ENCODE results near the gene AUTS2. TPM values are rescaled to one million over a fixed set of nuclear protein-coding genes. Genes with fewer than 3 reads are reported as not detected.
A peak's percentile ranks its signal among the peaks of the same experiment; 100 is the strongest.

Gene AUTS2
- total and polyA plus RNA-seq, 10 of the 15 experiments (the other 5 are each of a cell fraction or from before 2014, with no cell fraction given) = 6.4 to 55.6 (median 21.6) TPM

DNA sequence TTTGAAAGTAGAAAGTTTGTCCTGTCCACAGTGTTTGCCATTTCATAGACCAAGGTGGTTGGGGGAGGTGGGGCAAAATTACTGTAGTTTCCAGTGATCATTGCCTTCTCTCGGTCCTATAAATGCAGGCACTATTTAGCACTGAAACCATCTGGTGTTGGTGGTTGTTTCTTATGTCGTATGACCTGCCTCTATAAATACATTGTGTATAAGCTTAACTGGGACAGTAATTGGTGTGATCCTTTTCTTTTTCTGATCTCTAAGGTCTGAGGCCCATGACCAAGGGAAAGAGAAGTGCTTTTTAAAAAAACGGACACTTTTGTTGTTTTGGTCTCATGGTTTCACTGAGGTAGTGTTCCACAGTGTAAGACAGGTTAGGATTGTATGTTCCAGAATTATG, 63.1 kb downstream of the AUTS2 start:
- no peaks in the 10 kb centered on the region for H4K20me1 ChIP-seq (ENCODE audit: control insufficient read depth, insufficient read depth)
- ATAC-seq = peak; percentile 76
- H3K27ac ChIP-seq (ENCODE audit: control insufficient read depth, insufficient read depth) = no peak overlapping the region
- ChIA-PET CTCF (no interaction called here), SMC1A (ENCODE audit: uncharacterized antibody, unreplicated experiment) (interaction anchor here (0.6 to 8.5 kb wide), 10 partner anchors 9 to 287 kb away, joined by 3 to 103 read pairs (median 33); no protein-coding TSS in a partner anchor), POLR2A (interaction anchor here (0.6 kb wide), 1 partner anchor 12 kb away, joined by 3 read pairs; no protein-coding TSS in a partner anchor), RAD21 (ENCODE audit: unreplicated experiment) (interaction anchor here (0.7 to 5.2 kb wide), 9 partner anchors 7 to 102 kb away, joined by 3 to 42 read pairs (median 4); no protein-coding TSS in a partner anchor)
- no TSS peak for BruUV-seq (replicated peaks)
- H3K36me3 ChIP-seq (ENCODE audit: control insufficient read depth in 2 of 2, insufficient read depth in 2 of 2, low read length in 1 of 2) = no peaks in the 10 kb centered on the region
- no peak overlapping the region for H3K4me3 ChIP-seq
- peaks cover 26% of the 10 kb centered on the region for H3K4me1 ChIP-seq (ENCODE audit: control insufficient read depth, insufficient read depth, low read length)
- intact Hi-C loops (cut with micrococcal nuclease; ENCODE audit: unreplicated experiment) = no loop called here
- no peaks in the 10 kb centered on the region; the same call in 2 of the 3 replicates for H3K9me3 ChIP-seq (replicated peaks; ENCODE audit: control insufficient read depth, insufficient read depth, low read length)
- no peak overlapping the region for H3K9ac ChIP-seq (ENCODE audit: control insufficient read depth, insufficient read depth, low read length)
- no peak overlapping the region for H2AFZ ChIP-seq (ENCODE audit: control insufficient read depth, low read depth, low read length)
- H3K27me3 ChIP-seq (replicated peaks in 1 of 2; ENCODE audit: control insufficient read depth in 2 of 2, insufficient read depth in 2 of 2, low read length in 1 of 2) = no peaks in the 10 kb centered on the region
- H3K79me2 ChIP-seq (ENCODE audit: control insufficient read depth, insufficient read depth, low read length) = peaks cover 17% of the 10 kb centered on the region
- no peak for DNase-seq (ENCODE audit: low read depth, low spot score)
- FAIRE-seq = peak; percentile 59
- WGBS (ENCODE audit: insufficient coverage, insufficient replicate concordance, low lambda C conversion rate, missing lambda C conversion rate) = 4% methylated on average over 3 of the region's 3 CpGs
- peak overlapping the region; percentile 73 for H3K4me2 ChIP-seq (ENCODE audit: control insufficient read depth, insufficient read depth)
- in situ Hi-C loops (cut with MboI) = no loop called here
- peak; percentile 85 for TF ChIP-seq ATF7 (IDR thresholded peaks at IDR 0.05; ENCODE audit: low read depth)
- TF ChIP-seq TBL1XR1 (IDR thresholded peaks at IDR 0.05; ENCODE audit: low read depth, low read length) = no peak
- peak; percentile 73 to 79; a peak in 3 of 4 replicates for TF ChIP-seq EP300 (IDR thresholded peaks at IDR 0.05; ENCODE audit: borderline replicate concordance in 1 of 2, control insufficient read depth in 1 of 2, low read depth in 2 of 2, low read length in 2 of 2)
- no peak for TF ChIP-seq NFXL1 (IDR thresholded peaks at IDR 0.05; ENCODE audit: borderline replicate concordance)
- TF ChIP-seq NFIC (IDR thresholded peaks at IDR 0.05; ENCODE audit: low read depth, low read length) = peak; percentile 70; the same call in 1 of the 2 replicates
- peak; percentile 43; the same call in 1 of the 2 replicates for TF ChIP-seq CREM (IDR thresholded peaks at IDR 0.05; ENCODE audit: low read depth)
- no peak for TF ChIP-seq CREB1 (IDR thresholded peaks at IDR 0.05; ENCODE audit: low read depth)
- peak; percentile 20 to 44; a peak in 1 of 4 replicates for TF ChIP-seq BHLHE40 (IDR thresholded peaks at IDR 0.05; ENCODE audit: borderline replicate concordance in 1 of 2, low read depth in 2 of 2, low read length in 1 of 2)
- no peak; a peak in 1 of 4 replicates for TF ChIP-seq ETV6 (conservative IDR thresholded peaks at IDR 0.05 in 1 of 2, IDR thresholded peaks at IDR 0.05 in 1 of 2; ENCODE audit: borderline replicate concordance in 1 of 2, low read depth in 1 of 2)
- TF ChIP-seq DPF2 (IDR thresholded peaks at IDR 0.05) = peak; percentile 30
- peak; percentile 63 for TF ChIP-seq SKIL (IDR thresholded peaks at IDR 0.05; ENCODE audit: low read depth, poor library complexity, severe bottlenecking)
- peak; percentile 35 for TF ChIP-seq SMAD1 (IDR thresholded peaks at IDR 0.05; ENCODE audit: low read depth, partially characterized antibody)
- TF ChIP-seq BCL11A (IDR thresholded peaks at IDR 0.05; ENCODE audit: low read depth, low read length) = peak; percentile 31; the same call in 1 of the 2 replicates
- peak; percentile 62; the same call in 1 of the 2 replicates for TF ChIP-seq SMARCA5 (IDR thresholded peaks at IDR 0.05)
- TF ChIP-seq ZNF384 (IDR thresholded peaks at IDR 0.05; ENCODE audit: borderline replicate concordance, low read depth, low read length) = peak; percentile 56; the same call in 1 of the 2 replicates
- TF ChIP-seq GATAD2B (conservative IDR thresholded peaks at IDR 0.05; ENCODE audit: low read depth) = 0 out of 2 replicates have a peak, but pooled peaks have one; percentile 38
- TF ChIP-seq RUNX3 (IDR thresholded peaks at IDR 0.05; ENCODE audit: low read length) = peak; percentile 66
- TF ChIP-seq CBX5 (IDR thresholded peaks at IDR 0.05; ENCODE audit: low read depth) = no peak
- TF ChIP-seq IKZF2 (IDR thresholded peaks at IDR 0.05) = peak; percentile 77 to 87; a peak in 3 of 4 replicates
- TF ChIP-seq CHD2 (IDR thresholded peaks at IDR 0.05; ENCODE audit: borderline replicate concordance, low read depth, low read length) = peak; percentile 64; the same call in 1 of the 2 replicates
- peak; percentile 88 for TF ChIP-seq RELB (IDR thresholded peaks at IDR 0.05; ENCODE audit: low read depth)
- peak; percentile 80 for TF ChIP-seq MEF2B (IDR thresholded peaks at IDR 0.05; ENCODE audit: partially characterized antibody, poor library complexity, severe bottlenecking)

All from GM12878 (cell line).